ENCODE results near the gene FUBP1.

GRCh38 chr1:77984629-77985028 is 5.8 kb upstream of the FUBP1 start:
- TF ChIP-seq CTCF (IDR thresholded peaks at IDR 0.05), result no peak
- no peak for TF ChIP-seq ZFX (IDR thresholded peaks at IDR 0.05; ENCODE audit: borderline replicate concordance)

All from 22Rv1 (cell line).